Activated B cell treated with CpG ODN at 0.5 μM for 24 hours (primary cell): ENCODE results near the gene DOCK2. TPM values are rescaled to one million over a fixed set of nuclear protein-coding genes. Genes with fewer than 3 reads are reported as not detected.
"Not testable (repeated sequence)": the region's sequence is repeated elsewhere in the genome, so short reads cannot be mapped to it uniquely, and the experiment has no call there.

Source experiments
- ATAC-seq: fragments of 200-7000 bp; cut with Tn5 transposase; one replicate; pipeline ENCODE4 v1.10.0; 2021; ENCODE audit warnings: low read depth, mild to moderate bottlenecking, moderate library complexity
- CTCF ChIA-PET: fragments of 350-600 bp; sonication (Branson Sonifier 250); formaldehyde crosslinking; loops from one replicate; lab custom pipeline; 2021; ENCODE audit warnings: antibody characterized with exemption; lab: Charles Lee
- POLR2A ChIA-PET: fragments of 350-600 bp; sonication (Branson Sonifier 250); formaldehyde crosslinking; loops from one replicate; lab custom pipeline; 2021; ENCODE audit warnings: antibody characterized with exemption; lab: Charles Lee
- DNase-seq: peaks from one replicate; pipeline ENCODE4 v3.0.0; 2022
- H3K27ac Mint-ChIP-seq: one replicate; pipeline ENCODE4 v1.8.0; 2020; ENCODE audit warnings: mixed read lengths
- H3K27me3 Mint-ChIP-seq: one replicate; pipeline ENCODE4 v1.8.0; 2021; ENCODE audit warnings: mixed read lengths
- H3K36me3 Mint-ChIP-seq: one replicate; pipeline ENCODE4 v1.8.0; 2021; ENCODE audit warnings: low read depth, mixed read lengths
- H3K4me1 Mint-ChIP-seq: one replicate; pipeline ENCODE4 v1.8.0; 2021; ENCODE audit warnings: mixed read lengths
- H3K4me3 Mint-ChIP-seq: one replicate; pipeline ENCODE4 v1.8.0; 2020; ENCODE audit warnings: mild to moderate bottlenecking, mixed read lengths
- H3K9me3 Mint-ChIP-seq: one replicate; pipeline ENCODE4 v1.8.0; 2020; ENCODE audit warnings: mixed read lengths
- intact Hi-C: fragments of 100-400 bp; cut with micrococcal nuclease; formaldehyde crosslinking; loops from one replicate; pipeline ENCODE4 v1.15.1; 2024
- total RNA-seq: library from RNA; stranded (reverse); gene quantifications from 2 replicates; pipeline ENCODE4 v1.2.3, GENCODE V29; 2022
- TF ChIP-seq, protein P1 (sequence below): fragments of 200-600 bp; IDR thresholded peaks from one replicate; pipeline ENCODE4 v1.8.0; 2022; ENCODE audit warnings: antibody characterized with exemption, mild to moderate bottlenecking

The DOCK2 gene
- total RNA-seq, 1 donor from 2014 or later: 344 TPM

DNA sequence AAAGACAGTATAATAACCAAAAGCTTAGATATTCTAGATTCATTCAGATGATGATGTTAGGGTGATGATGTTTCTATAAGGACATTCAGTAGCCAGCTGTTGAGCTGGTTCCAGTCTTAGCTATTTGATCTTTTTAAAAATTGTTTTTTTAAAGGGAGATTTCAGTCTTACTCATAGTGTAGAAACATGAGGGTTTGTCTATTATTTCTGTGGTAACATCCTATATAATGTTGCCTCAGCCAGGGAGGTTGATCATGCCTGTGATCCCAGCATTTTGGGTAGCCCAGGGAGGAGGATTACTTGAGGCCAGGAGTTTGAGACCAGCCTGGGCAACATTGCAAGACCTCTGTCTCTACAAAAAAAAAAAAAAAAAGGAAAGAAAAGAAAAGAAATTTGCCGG is 167.8 kb downstream of the DOCK2 start:
- intact Hi-C loops: loop anchor here (1.0 to 5.0 kb wide), 3 partner anchors 26 to 103 kb away; no protein-coding TSS in a partner anchor
- peak overlapping the region; percentile 74 for H3K27ac Mint-ChIP-seq

GRCh38 chr5:169805527-169805934 is 168.5 kb downstream of the DOCK2 start:
- H3K4me1 Mint-ChIP-seq: peaks cover 27% of the 10 kb centered on the region
- ATAC-seq (peak; percentile 94), DNase-seq (peak; percentile 35)
- no peaks in the 10 kb centered on the region for H3K9me3 Mint-ChIP-seq
- H3K4me3 Mint-ChIP-seq: peak overlapping the region; percentile 6
- peak overlapping the region; percentile 74 for H3K27ac Mint-ChIP-seq
- H3K27me3 Mint-ChIP-seq: no peaks in the 10 kb centered on the region
- peaks cover 79% of the 10 kb centered on the region for H3K36me3 Mint-ChIP-seq
- POLR2A ChIA-PET: interaction anchor here (0.7 to 1.3 kb wide), 2 partner anchors 68 to 168 kb away, joined by 4 to 5 read pairs; no protein-coding TSS in a partner anchor
- TF ChIP-seq, protein P1, sequence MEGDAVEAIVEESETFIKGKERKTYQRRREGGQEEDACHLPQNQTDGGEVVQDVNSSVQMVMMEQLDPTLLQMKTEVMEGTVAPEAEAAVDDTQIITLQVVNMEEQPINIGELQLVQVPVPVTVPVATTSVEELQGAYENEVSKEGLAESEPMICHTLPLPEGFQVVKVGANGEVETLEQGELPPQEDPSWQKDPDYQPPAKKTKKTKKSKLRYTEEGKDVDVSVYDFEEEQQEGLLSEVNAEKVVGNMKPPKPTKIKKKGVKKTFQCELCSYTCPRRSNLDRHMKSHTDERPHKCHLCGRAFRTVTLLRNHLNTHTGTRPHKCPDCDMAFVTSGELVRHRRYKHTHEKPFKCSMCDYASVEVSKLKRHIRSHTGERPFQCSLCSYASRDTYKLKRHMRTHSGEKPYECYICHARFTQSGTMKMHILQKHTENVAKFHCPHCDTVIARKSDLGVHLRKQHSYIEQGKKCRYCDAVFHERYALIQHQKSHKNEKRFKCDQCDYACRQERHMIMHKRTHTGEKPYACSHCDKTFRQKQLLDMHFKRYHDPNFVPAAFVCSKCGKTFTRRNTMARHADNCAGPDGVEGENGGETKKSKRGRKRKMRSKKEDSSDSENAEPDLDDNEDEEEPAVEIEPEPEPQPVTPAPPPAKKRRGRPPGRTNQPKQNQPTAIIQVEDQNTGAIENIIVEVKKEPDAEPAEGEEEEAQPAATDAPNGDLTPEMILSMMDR: no peak
- CTCF ChIA-PET: interaction anchor here (0.7 kb wide), 1 partner anchor 197 kb away, joined by 5 read pairs; no protein-coding TSS in a partner anchor
- intact Hi-C loops: loop anchor here (1.0 to 5.0 kb wide), 3 partner anchors 26 to 103 kb away; no protein-coding TSS in a partner anchor

More for the DNA sequence above, 167.8 kb downstream of the DOCK2 start:
- Mint-ChIP-seq H3K36me3 (peaks cover 78% of the 10 kb centered on the region), H3K27me3 (no peaks in the 10 kb centered on the region), H3K4me1 (peaks cover 27% of the 10 kb centered on the region), H3K4me3 (no peak overlapping the region), H3K9me3 (no peaks in the 10 kb centered on the region)
- TF ChIP-seq, protein P1: no peak
- DNase-seq (no peak), ATAC-seq (no peak)
- POLR2A ChIA-PET: interaction anchor here (0.7 kb wide), 1 partner anchor 67 kb away, joined by 5 read pairs; no protein-coding TSS in a partner anchor
- CTCF ChIA-PET: no interaction called here

DNA sequence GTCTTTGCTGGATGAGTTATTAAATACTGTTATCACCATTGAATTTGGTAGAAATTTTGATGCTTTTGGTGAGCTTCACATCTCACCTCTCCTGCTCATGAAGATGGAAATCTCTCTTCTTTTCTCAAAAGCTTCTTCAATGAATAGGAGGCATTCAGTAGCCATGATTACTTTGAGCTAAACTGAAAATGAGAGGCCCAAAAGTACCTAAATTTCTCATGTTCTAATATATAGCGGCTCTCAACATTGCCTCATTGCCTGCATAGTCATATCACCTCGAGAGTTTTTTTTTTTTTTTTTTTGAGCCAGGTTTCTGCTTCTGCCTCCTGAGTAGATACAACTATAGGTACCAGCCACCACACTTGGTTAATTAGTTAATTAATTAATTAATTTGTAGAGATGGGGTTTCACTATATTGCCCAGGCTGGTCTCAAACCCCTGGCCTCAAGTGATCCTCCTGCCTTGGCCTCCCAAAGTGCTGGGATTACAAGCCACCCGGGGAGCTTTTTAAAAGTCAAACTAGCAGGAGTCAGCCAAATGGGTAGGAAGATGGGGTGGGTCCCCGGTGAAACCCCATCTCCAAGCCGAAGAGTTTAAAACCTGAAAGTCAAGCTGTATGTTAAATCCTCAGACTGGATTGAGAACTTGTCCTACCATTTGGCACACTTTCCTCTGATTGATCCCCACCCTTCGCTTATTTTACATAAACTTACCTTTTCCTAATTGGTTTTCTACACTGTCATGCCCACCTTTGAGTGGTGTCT is 169.0 kb downstream of the DOCK2 start:
- intact Hi-C loops: loop anchor here (1.0 to 5.0 kb wide), 3 partner anchors 27 to 104 kb away; no protein-coding TSS in a partner anchor

GRCh38 chr5:169808118-169808581 is 171.1 kb downstream of the DOCK2 start:
- TF ChIP-seq, protein P1: no peak
- ChIA-PET POLR2A (no interaction called here), CTCF (no interaction called here)
- H3K4me1 Mint-ChIP-seq: peaks cover 25% of the 10 kb centered on the region
- intact Hi-C loops: loop anchor here (5.0 kb wide), 2 partner anchors 41 to 106 kb away; no protein-coding TSS in a partner anchor
- H3K27me3 Mint-ChIP-seq: no peaks in the 10 kb centered on the region
- no peak overlapping the region for H3K27ac Mint-ChIP-seq
- H3K36me3 Mint-ChIP-seq: peaks cover 84% of the 10 kb centered on the region
- ATAC-seq (no peak), DNase-seq (no peak)
- H3K9me3 Mint-ChIP-seq: no peaks in the 10 kb centered on the region
- H3K4me3 Mint-ChIP-seq: no peak overlapping the region

More for the DNA sequence above, 169.0 kb downstream of the DOCK2 start:
- Mint-ChIP-seq H3K27me3 (no peaks in the 10 kb centered on the region), H3K4me1 (peaks cover 27% of the 10 kb centered on the region), H3K36me3 (peaks cover 82% of the 10 kb centered on the region), H3K4me3 (no peak overlapping the region), H3K9me3 (no peaks in the 10 kb centered on the region), H3K27ac (peak overlapping the region; percentile 74)
- ChIA-PET POLR2A (interaction anchor here (1.3 kb wide), 1 partner anchor 168 kb away, joined by 4 read pairs; no protein-coding TSS in a partner anchor), CTCF (interaction anchor here (0.7 kb wide), 1 partner anchor 196 kb away, joined by 5 read pairs; no protein-coding TSS in a partner anchor)
- no peak for DNase-seq
- TF ChIP-seq, protein P1: no peak
- ATAC-seq: peak; percentile 9

DNA sequence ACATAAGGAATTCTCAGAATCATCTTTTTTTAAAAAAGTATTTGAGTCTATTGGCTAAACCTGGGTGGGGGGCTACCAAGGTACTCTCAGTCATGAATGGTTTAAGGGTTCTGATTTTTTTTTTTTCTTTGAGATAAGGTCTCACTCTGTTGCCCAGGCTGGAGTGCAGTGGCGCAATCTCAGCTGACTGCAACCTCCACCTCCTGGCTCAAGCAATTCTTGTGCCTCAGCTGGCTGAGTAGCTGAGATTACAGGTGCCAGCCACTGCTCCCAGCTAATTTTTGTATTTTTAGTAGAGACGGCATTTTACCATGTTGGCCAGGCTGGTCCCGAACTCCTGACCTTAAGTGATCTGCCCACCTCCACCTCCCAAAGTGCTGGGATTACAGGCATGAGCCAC is 171.8 kb downstream of the DOCK2 start:
- H3K27ac Mint-ChIP-seq, DNase-seq, H3K9me3 Mint-ChIP-seq, H3K4me3 Mint-ChIP-seq, CTCF ChIA-PET, ATAC-seq, POLR2A ChIA-PET, H3K27me3 Mint-ChIP-seq: not testable (repeated sequence)
- peaks cover 25% of the 10 kb centered on the region for H3K4me1 Mint-ChIP-seq
- H3K36me3 Mint-ChIP-seq: peaks cover 84% of the 10 kb centered on the region
- intact Hi-C loops: loop anchor here (5.0 kb wide), 2 partner anchors 42 to 107 kb away; no protein-coding TSS in a partner anchor
